Astrocyte (in vitro differentiated cells and primary cell): ENCODE data around the gene SDHAF1. TPM values are rescaled to one million over a fixed set of nuclear protein-coding genes. Genes with fewer than 3 reads are reported as not detected.

Experiments used
- DNase-seq: peaks from one replicate; pipeline ENCODE4 v3.0.0-alpha.2; 2010; ENCODE audit warnings: low read depth
- FAIRE-seq: peaks from 2 replicates; lab custom pipeline; 2011; peaks lifted over from hg19 to GRCh38; lab: Jason Lieb, UNC
- H2AFZ ChIP-seq: 2 replicates; pipeline ENCODE4 v1.6.0; 2012; ENCODE audit warnings: low read depth, low read length, inconsistent platforms
- H3K27ac ChIP-seq: 2 replicates; pipeline ENCODE4 v1.5.1; 2011; ENCODE audit warnings: low read depth, low read length, inconsistent platforms
- H3K27me3 ChIP-seq: 2 replicates; pipeline ENCODE4 v1.6.0; 2011; ENCODE audit warnings: low read length, inconsistent platforms; ENCODE audit not compliant: insufficient read depth
- H3K36me3 ChIP-seq: 2 replicates; pipeline ENCODE4 v1.5.1; 2011; ENCODE audit warnings: low read length, inconsistent platforms; ENCODE audit not compliant: insufficient read depth
- H3K4me1 ChIP-seq: 2 replicates; pipeline ENCODE4 v1.5.1; 2011; ENCODE audit warnings: low read length, inconsistent platforms; ENCODE audit not compliant: insufficient read depth
- H3K4me2 ChIP-seq: 2 replicates; pipeline ENCODE4 v1.6.0; 2012; ENCODE audit warnings: low read length, inconsistent platforms
- H3K4me3 ChIP-seq: 2 replicates; pipeline ENCODE4 v1.5.1; 2011; ENCODE audit warnings: low read depth, mild to moderate bottlenecking, low read length, inconsistent platforms; ENCODE audit not compliant: insufficient read depth
- H3K79me2 ChIP-seq: 2 replicates; pipeline ENCODE4 v1.6.0; 2012; ENCODE audit warnings: mild to moderate bottlenecking, low read length, inconsistent platforms; ENCODE audit not compliant: insufficient read depth
- H3K9ac ChIP-seq: 2 replicates; pipeline ENCODE4 v1.6.0; 2012; ENCODE audit warnings: mild to moderate bottlenecking, low read length, inconsistent platforms
- H3K9me3 ChIP-seq: 2 replicates; pipeline ENCODE4 v1.5.1; 2012; ENCODE audit warnings: low read depth, mild to moderate bottlenecking, low read length, inconsistent platforms; ENCODE audit not compliant: insufficient read depth
- H4K20me1 ChIP-seq: 2 replicates; pipeline ENCODE4 v1.6.0; 2012; ENCODE audit warnings: low read length, inconsistent platforms; ENCODE audit not compliant: insufficient read depth
- H3K27ac Mint-ChIP-seq: one replicate; pipeline ENCODE4 v1.8.0; 2021; ENCODE audit warnings: mild to moderate bottlenecking, mixed read lengths; ENCODE audit not compliant: unreplicated experiment
- H3K27me3 Mint-ChIP-seq: one replicate; pipeline ENCODE4 v1.8.0; 2021; ENCODE audit warnings: low read depth, mixed read lengths; ENCODE audit not compliant: unreplicated experiment
- H3K36me3 Mint-ChIP-seq: one replicate; pipeline ENCODE4 v1.8.0; 2021; ENCODE audit warnings: low read depth, mixed read lengths; ENCODE audit not compliant: unreplicated experiment
- H3K4me1 Mint-ChIP-seq: one replicate; pipeline ENCODE4 v1.8.0; 2021; ENCODE audit warnings: low read depth, mixed read lengths; ENCODE audit not compliant: unreplicated experiment
- H3K4me3 Mint-ChIP-seq: one replicate; pipeline ENCODE4 v1.8.0; 2021; ENCODE audit warnings: mild to moderate bottlenecking, moderate library complexity, mixed read lengths; ENCODE audit not compliant: unreplicated experiment
- H3K9me3 Mint-ChIP-seq: one replicate; pipeline ENCODE4 v1.8.0; 2021; ENCODE audit warnings: mild to moderate bottlenecking, mixed read lengths; ENCODE audit not compliant: unreplicated experiment
- EZH2 ChIP-seq: IDR thresholded peaks from 2 replicates; pipeline ENCODE4 v1.6.1; 2012; ENCODE audit warnings: mild to moderate bottlenecking, low read length, inconsistent platforms; ENCODE audit not compliant: insufficient read depth
- total RNA-seq: library from RNA; stranded (reverse); gene quantifications from 2 replicates; pipeline ENCODE4 v1.2.1, GENCODE V29; 2021
- TF ChIP-seq, protein P1 (sequence below): IDR thresholded peaks from 2 replicates; pipeline ENCODE4 v1.5.1; 2011; ENCODE audit warnings: low read depth, mild to moderate bottlenecking, inconsistent platforms, low read length, moderate library complexity; ENCODE audit not compliant: insufficient read depth

SDHAF1 gene
- total RNA-seq, 1 donor from 2014 or later: 8.8 TPM

DNA sequence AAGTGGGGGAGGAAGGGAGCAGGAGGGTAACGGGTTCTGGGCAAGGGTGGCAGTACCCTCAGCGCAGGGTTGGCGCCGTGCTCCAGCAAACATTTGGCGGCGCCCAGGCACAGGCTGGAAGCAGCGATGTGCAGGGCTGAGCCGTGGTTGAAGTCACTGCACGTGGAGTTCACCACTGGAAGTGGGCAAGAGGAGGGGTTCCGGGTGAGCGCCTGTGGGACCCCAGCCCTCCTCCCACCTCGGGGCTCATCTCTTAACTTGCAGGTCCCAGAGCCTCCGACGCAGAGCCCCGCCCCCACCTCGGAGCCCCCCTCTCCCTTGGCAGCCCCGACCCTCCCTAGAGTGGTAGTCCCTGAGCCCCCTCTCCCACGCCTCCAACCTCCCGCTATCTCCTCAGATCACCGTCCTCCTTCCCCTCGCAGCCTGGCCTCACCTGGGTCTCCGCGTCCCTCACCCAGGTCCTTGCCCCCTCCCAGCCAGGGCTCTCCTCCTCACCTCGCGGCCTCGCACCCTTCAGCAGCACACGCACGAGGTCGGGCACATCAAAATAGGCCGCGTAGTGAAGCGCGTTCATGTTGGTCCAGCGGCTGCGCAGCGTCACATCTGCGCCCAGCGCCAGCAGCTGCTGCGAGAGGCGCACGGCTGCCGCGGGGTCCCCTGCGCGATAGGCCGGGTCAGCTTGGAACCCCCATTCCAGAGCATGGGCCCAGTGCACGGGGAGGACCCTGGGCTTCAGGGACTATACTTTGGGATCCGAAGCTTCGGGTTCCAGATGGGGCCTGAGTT is 31.3 kb downstream of the SDHAF1 start:
- Histone ChIP-seq H3K4me3 (no peak overlapping the region), H3K4me2 (no peak overlapping the region), H3K4me1 (no peaks in the 10 kb centered on the region), H3K36me3 (no peaks in the 10 kb centered on the region), H3K9me3 (no peaks in the 10 kb centered on the region), H2AFZ (no peak overlapping the region), H4K20me1 (peaks cover 15% of the 10 kb centered on the region), H3K27ac (no peak overlapping the region), H3K9ac (no peak overlapping the region), H3K79me2 (no peaks in the 10 kb centered on the region), H3K27me3 (no peaks in the 10 kb centered on the region)
- H3K36me3 Mint-ChIP-seq: peaks cover 33% of the 10 kb centered on the region
- no peaks in the 10 kb centered on the region for H3K27me3 Mint-ChIP-seq
- no peak overlapping the region for H3K27ac Mint-ChIP-seq
- DNase-seq: no peak
- TF ChIP-seq, protein P1, sequence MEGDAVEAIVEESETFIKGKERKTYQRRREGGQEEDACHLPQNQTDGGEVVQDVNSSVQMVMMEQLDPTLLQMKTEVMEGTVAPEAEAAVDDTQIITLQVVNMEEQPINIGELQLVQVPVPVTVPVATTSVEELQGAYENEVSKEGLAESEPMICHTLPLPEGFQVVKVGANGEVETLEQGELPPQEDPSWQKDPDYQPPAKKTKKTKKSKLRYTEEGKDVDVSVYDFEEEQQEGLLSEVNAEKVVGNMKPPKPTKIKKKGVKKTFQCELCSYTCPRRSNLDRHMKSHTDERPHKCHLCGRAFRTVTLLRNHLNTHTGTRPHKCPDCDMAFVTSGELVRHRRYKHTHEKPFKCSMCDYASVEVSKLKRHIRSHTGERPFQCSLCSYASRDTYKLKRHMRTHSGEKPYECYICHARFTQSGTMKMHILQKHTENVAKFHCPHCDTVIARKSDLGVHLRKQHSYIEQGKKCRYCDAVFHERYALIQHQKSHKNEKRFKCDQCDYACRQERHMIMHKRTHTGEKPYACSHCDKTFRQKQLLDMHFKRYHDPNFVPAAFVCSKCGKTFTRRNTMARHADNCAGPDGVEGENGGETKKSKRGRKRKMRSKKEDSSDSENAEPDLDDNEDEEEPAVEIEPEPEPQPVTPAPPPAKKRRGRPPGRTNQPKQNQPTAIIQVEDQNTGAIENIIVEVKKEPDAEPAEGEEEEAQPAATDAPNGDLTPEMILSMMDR: no peak
- no peak for TF ChIP-seq EZH2
- H3K4me3 Mint-ChIP-seq: no peak overlapping the region
- FAIRE-seq: no peak
- peaks cover under 1% of the 10 kb centered on the region for H3K4me1 Mint-ChIP-seq
- no peaks in the 10 kb centered on the region for H3K9me3 Mint-ChIP-seq

DNA sequence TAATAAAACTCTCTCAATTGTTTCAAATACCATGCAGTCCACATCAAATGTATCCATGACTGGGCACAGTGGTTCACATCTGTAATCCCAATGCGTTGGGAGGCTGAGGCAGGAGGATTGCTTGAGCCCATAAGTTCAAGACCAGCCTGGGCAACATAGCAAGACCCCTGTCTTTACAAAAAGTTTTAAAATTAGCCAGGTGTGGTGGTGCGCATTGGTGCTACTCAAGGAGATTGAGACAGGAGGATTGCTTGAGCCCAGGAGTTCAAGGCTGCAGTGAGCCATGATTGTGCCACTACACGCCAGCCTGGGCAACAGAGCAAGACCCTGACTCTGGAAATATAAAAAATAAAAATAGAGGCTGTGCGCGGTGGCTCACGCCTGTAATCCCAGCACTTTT is 32.7 kb downstream of the SDHAF1 start:
- H3K27ac ChIP-seq: no peak overlapping the region
- H3K9me3 ChIP-seq: no peaks in the 10 kb centered on the region
- peaks cover 31% of the 10 kb centered on the region for H3K36me3 Mint-ChIP-seq
- no peak overlapping the region for H3K4me2 ChIP-seq
- peaks cover 15% of the 10 kb centered on the region for H4K20me1 ChIP-seq
- TF ChIP-seq, protein P1: no peak
- no peak for TF ChIP-seq EZH2
- H3K4me1 ChIP-seq: no peaks in the 10 kb centered on the region
- no peak overlapping the region for H3K4me3 ChIP-seq
- no peak overlapping the region for H3K27ac Mint-ChIP-seq
- H3K9ac ChIP-seq: no peak overlapping the region
- peaks cover 3% of the 10 kb centered on the region for H3K4me1 Mint-ChIP-seq
- no peak overlapping the region for H3K4me3 Mint-ChIP-seq
- no peaks in the 10 kb centered on the region for H3K27me3 ChIP-seq
- DNase-seq (no peak), FAIRE-seq (no peak)
- no peaks in the 10 kb centered on the region for H3K27me3 Mint-ChIP-seq
- H3K9me3 Mint-ChIP-seq: no peaks in the 10 kb centered on the region
- no peaks in the 10 kb centered on the region for H3K36me3 ChIP-seq
- H3K79me2 ChIP-seq: no peaks in the 10 kb centered on the region
- H2AFZ ChIP-seq: no peak overlapping the region
